HG03280 (cell line): ENCODE results near the gene SLC10A3.

Experiments
- ATAC-seq: cut with Tn5 transposase; IDR thresholded peaks from one replicate; pipeline ENCODE4 v1.9.1; 2021; ENCODE audit warnings: mild to moderate bottlenecking, moderate library complexity; ENCODE audit not compliant: unreplicated experiment

The SLC10A3 gene

GRCh38 chrX:154466036-154466435, 24.4 kb downstream of the SLC10A3 start:
- no peak for ATAC-seq

DNA sequence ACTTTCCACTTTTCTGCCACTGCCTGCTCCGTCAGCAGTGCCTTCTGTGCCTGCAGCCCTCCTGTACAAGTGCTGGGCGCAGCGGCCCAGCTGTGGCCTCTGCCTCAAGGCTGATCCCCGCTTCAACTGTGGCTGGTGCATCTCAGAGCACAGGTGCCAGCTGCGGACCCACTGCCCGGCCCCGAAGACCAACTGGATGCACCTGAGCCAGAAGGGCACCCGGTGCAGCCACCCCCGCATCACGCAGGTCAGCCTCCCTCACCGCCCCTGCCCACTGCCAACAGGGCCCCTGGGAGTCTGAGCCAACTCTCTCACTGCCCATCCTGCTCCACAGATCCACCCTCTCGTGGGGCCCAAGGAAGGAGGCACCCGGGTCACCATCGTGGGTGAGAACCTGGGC, 24.8 kb downstream of the SLC10A3 start:
- no peak for ATAC-seq

DNA sequence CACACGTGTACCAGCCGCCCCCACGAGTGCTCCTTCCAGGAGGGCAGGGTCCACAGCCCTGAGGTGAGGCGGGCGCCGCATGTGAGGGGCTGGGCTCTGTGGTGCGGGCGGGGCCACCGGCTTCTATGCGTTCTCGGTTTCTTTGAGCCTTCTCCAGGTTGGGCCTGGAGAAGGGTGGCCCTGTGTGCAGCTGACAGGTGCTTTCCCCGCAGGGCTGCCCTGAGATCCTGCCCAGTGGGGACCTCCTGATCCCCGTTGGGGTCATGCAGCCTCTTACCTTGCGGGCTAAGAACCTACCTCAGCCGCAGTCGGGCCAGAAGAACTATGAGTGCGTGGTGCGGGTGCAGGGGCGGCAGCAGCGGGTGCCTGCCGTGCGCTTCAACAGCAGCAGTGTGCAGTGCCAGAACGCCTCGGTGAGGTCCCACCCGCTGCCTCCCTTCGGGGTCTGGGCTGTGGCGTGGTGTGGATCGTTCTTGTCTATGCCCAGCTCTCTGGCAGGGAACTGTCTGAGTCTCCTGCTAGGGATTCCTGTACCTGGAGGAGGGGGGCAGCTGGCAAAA, 25.5 kb downstream of the SLC10A3 start:
- no peak for ATAC-seq

GRCh38 chrX:154463611-154464220, 26.7 kb downstream of the SLC10A3 start:
- no peak for ATAC-seq

GRCh38 chrX:154462396-154462795, 28.0 kb downstream of the SLC10A3 start:
- ATAC-seq = no peak

DNA sequence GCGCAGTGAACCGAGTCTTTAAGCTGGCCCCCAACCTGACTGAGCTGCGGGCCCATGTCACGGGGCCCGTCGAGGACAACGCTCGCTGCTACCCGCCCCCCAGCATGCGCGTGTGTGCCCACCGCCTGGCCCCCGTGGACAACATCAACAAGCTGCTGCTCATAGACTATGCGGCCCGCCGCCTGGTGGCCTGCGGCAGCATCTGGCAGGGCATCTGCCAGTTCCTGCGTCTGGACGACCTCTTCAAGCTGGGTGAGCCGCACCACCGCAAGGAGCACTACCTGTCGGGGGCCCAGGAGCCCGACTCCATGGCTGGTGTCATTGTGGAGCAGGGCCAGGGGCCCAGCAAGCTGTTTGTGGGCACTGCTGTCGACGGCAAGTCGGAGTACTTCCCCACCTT, 30.1 kb downstream of the SLC10A3 start:
- no peak for ATAC-seq

GRCh38 chrX:154459832-154460231, 30.6 kb downstream of the SLC10A3 start:
- ATAC-seq = no peak

- no peak for ATAC-seq
Observed at GRCh38 chrX:154458954-154459778, 31.3 kb downstream of the SLC10A3 start.

- ATAC-seq = peak; percentile 65
Observed at GRCh38 chrX:154458116-154458953, 32.1 kb downstream of the SLC10A3 start, which contains the start of gene PLXNA3. TSS of gene PLXNA3 (plus strand) at chrX:154458281. CDS start at chrX:154460184, 1,903 bp downstream.

DNA sequence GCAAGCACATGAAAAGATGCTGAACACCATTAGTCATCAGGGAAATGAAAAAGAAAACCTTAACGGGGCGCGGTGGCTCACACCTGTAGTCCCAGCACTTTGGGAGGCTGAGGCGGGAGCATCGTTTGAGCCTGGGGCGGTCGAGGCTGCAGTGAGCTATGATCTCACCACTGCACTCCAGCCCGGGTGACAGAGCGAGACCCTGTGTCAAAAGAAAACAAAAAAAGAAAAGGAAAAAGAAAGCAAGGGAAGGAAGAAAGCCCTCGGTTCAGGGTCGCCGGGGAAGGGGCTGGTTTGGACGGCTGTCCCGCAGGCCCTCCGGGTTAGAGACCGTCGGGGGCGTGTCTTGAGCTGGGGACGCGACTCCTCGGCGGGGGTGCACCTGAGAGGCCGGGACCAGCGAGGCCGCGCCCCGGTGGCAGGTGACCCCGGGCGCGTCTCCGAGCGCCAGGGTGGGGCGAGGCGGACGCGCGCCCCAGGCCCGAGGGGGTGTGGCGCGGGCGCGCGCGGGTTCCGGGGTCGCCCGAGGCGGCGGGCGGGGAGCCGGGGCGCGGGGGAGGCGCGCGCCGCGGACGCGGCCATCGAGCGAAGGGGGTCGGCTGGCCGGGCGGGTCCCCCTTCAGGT, 32.8 kb downstream of the SLC10A3 start:
- peak; percentile 65 for ATAC-seq

GRCh38 chrX:154452823-154453222, 37.6 kb downstream of the SLC10A3 start:
- no peak for ATAC-seq

GRCh38 chrX:154450312-154450711, 40.1 kb downstream of the SLC10A3 start:
- ATAC-seq = no peak

- ATAC-seq = no peak
Observed at GRCh38 chrX:154449618-154450017, 40.8 kb downstream of the SLC10A3 start.

DNA sequence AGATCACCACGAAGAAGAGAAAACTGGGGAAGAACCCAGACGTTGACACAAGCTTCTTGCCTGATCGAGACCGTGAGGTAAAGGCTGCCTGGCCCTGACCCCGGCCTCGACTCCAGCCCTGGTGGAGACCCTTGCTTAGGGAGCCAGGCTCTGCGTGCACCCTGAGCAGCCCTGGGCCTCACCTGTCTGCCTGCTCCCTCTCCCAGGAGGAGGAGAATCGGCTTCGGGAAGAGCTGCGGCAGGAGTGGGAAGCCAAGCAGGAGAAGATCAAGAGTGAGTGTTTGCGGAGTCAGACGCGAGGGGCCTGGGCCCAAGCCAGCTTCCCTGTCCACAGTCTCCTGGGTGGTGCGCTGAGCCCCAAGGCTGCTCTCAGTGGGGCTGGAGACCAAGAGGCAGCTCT, 41.9 kb downstream of the SLC10A3 start:
- no peak for ATAC-seq

DNA sequence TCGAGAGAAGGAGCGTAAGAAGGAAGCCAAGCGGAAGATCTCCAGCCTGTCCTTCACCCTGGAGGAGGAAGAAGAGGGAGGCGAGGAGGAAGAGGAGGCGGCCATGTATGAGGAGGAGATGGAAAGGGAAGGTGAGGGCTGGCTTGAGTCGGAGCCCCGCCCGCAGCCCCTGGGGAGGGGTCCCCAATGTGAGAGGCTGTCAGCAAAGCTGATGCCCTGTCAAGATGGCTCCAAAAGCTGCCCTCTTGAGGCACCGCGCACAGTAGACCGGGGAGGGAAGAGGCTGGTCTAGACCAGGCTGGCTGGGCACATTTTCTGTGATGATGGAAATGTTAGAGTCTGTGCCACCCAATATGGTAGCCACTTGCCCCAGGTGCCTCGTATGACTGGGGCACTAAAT, 44.0 kb downstream of the SLC10A3 start:
- ATAC-seq = no peak

GRCh38 chrX:154445776-154446175, 44.7 kb downstream of the SLC10A3 start:
- ATAC-seq = no peak

- no peak for ATAC-seq
Observed at GRCh38 chrX:154444755-154445246, 45.6 kb downstream of the SLC10A3 start.

DNA sequence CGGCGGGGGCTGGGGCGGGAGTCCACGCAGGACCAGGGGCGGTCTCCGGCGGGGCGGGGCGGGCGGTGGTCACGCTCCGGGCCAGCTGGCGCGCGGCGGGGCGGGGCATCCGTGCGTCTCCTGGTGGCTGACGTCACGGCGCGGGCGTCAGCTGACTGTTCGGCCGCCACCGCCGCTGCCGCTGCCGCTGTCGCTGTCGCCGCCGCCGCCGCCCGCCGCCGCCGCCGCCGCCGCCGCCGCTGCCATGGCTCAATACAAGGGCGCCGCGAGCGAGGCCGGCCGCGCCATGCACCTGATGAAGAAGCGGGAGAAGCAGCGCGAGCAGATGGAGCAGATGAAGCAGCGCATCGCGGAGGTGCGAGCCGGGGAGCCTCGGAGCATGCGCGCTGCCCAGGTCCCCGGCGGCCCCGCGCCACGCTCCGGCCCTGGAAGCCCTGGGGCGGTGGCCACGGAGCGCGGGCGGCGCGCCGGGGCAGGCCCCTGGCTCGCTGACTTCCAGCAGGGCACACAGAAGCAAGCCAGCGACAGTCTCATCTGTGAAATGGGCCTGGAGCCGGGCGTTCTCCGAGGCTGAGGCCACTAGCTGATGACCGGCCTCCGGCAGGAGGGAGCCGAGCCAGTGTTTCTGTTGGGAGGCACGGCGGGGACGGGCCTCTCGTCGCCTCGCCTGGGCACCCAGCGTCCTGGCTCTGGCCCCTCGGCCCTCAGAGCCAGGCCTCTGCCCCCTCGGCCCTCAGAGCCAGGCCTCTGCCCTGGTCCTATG, 46.3 kb downstream of the SLC10A3 start, which contains the start of gene FAM50A:
TSS of gene FAM50A (plus strand) at position 150 of the 763 bp plus-strand sequence. CDS start at position 245, 95 bp downstream.
- peak; percentile 91 for ATAC-seq

DNA sequence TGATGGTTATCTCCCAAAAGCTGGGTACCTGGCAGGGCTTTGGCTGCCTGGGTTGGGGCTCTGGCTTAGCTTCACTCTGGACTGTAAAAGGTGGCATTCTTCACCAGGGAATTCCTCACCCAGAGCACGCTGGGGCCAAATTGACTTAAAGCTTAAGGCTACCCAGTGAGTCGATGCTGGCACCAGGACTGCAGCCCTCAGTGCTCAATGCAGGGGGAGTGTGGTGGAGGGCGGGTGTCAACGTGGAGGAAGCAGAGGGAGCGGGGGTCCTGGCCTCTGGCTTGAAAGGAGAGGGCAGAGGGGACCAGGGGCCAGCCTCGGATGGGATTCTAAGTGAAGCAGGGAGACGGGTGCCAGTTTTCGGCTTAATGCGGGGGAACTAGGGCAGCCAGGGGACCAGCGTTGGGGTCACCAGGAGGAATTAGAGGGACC, 46.9 kb downstream of the SLC10A3 start:
- peak; percentile 6 for ATAC-seq
